Measurements from ENCODE around the gene DAP3. TPM values are rescaled to one million over a fixed set of nuclear protein-coding genes. Genes with fewer than 3 reads are reported as not detected.
"Not testable (repeated sequence)": the region's sequence is repeated elsewhere in the genome, so short reads cannot be mapped to it uniquely, and the experiment has no call there.

Gene DAP3
- total RNA-seq, 2 experiments from 2014 or later = 105 to 106 TPM

- H3K27ac Mint-ChIP-seq; ATAC-seq (ENCODE audit: poor library complexity); H3K27ac ChIP-seq (ENCODE audit: low read depth in 1 of 2, low read length in 2 of 2); H3K27me3 Mint-ChIP-seq; H3K4me1 ChIP-seq (ENCODE audit: insufficient read depth, low read length); POLR2A ChIA-PET; CTCF ChIA-PET; H3K4me3 ChIP-seq (ENCODE audit: low read length); H3K27me3 ChIP-seq (ENCODE audit: control insufficient read depth in 1 of 2, insufficient read depth in 2 of 2, low read length in 2 of 2); H3K4me1 Mint-ChIP-seq (ENCODE audit: low read depth); H3K9me3 ChIP-seq (ENCODE audit: control insufficient read depth in 1 of 2, insufficient read depth in 1 of 2, low read length in 2 of 2); intact Hi-C loops (cut with DNase I, micrococcal nuclease); H3K4me3 Mint-ChIP-seq; H3K9me3 Mint-ChIP-seq: not testable (repeated sequence)
- DNase-seq = peak in 1 of 14 experiments; percentile 7
- peaks cover 74% of the 10 kb centered on the region for H3K36me3 ChIP-seq (ENCODE audit: insufficient read depth, low read length)
- H3K36me3 Mint-ChIP-seq (ENCODE audit: low read depth) = peaks cover 84% of the 10 kb centered on the region
Measured at GRCh38 chr1:155763989-155764388, 75.1 kb downstream of the DAP3 start.

GRCh38 chr1:155767399-155767989 is 78.6 kb downstream of the DAP3 start:
- H3K9me3 ChIP-seq (ENCODE audit: control insufficient read depth in 1 of 2, insufficient read depth in 1 of 2, low read length in 2 of 2); intact Hi-C loops (cut with DNase I, micrococcal nuclease); H3K27me3 Mint-ChIP-seq; H3K4me1 Mint-ChIP-seq (ENCODE audit: low read depth); H3K4me3 ChIP-seq (ENCODE audit: low read length); H3K27ac Mint-ChIP-seq; ATAC-seq (ENCODE audit: poor library complexity); H3K4me3 Mint-ChIP-seq; CTCF ChIA-PET; H3K27me3 ChIP-seq (ENCODE audit: control insufficient read depth in 1 of 2, insufficient read depth in 2 of 2, low read length in 2 of 2); DNase-seq; H3K4me1 ChIP-seq (ENCODE audit: insufficient read depth, low read length); H3K27ac ChIP-seq (ENCODE audit: low read depth in 1 of 2, low read length in 2 of 2); POLR2A ChIA-PET; H3K9me3 Mint-ChIP-seq: not testable (repeated sequence)
- peaks cover 79% of the 10 kb centered on the region for H3K36me3 ChIP-seq (ENCODE audit: insufficient read depth, low read length)
- peaks cover 85% of the 10 kb centered on the region for H3K36me3 Mint-ChIP-seq (ENCODE audit: low read depth)

GRCh38 chr1:155769257-155769656 is 80.4 kb downstream of the DAP3 start:
- H3K27ac Mint-ChIP-seq = no peak overlapping the region

GRCh38 chr1:155773221-155773620 is 84.3 kb downstream of the DAP3 start:
- Mint-ChIP-seq H3K4me3 (no peak overlapping the region), H3K4me1 (ENCODE audit: low read depth) (no peaks in the 10 kb centered on the region), H3K36me3 (ENCODE audit: low read depth) (peaks cover 93% of the 10 kb centered on the region), H3K27ac (peak overlapping the region; percentile 7), H3K27me3 (no peaks in the 10 kb centered on the region), H3K9me3 (no peaks in the 10 kb centered on the region)
- DNase-seq = no peak
- Histone ChIP-seq H3K36me3 (ENCODE audit: insufficient read depth, low read length) (peaks cover 85% of the 10 kb centered on the region), H3K4me1 (ENCODE audit: insufficient read depth, low read length) (no peaks in the 10 kb centered on the region), H3K9me3 (ENCODE audit: control insufficient read depth in 1 of 2, insufficient read depth in 1 of 2, low read length in 2 of 2) (no peaks in the 10 kb centered on the region), H3K27me3 (ENCODE audit: control insufficient read depth in 1 of 2, insufficient read depth in 2 of 2, low read length in 2 of 2) (no peaks in the 10 kb centered on the region), H3K27ac (ENCODE audit: low read depth in 1 of 2, low read length in 2 of 2) (no peak overlapping the region), H3K4me3 (ENCODE audit: low read length) (no peak overlapping the region)
- TF ChIP-seq CTCF (IDR thresholded peaks at IDR 0.05) = no peak
- intact Hi-C loops (cut with DNase I, micrococcal nuclease) = no loop called here
- ATAC-seq (ENCODE audit: poor library complexity) = no peak
- POLR2A ChIA-PET = no interaction called here
- CTCF ChIA-PET = no interaction called here

More at GRCh38 chr1:155769257-155769656, 80.4 kb downstream of the DAP3 start:
- ATAC-seq (ENCODE audit: poor library complexity) (no peak), DNase-seq (no peak)
- Histone ChIP-seq H3K36me3 (ENCODE audit: insufficient read depth, low read length) (peaks cover 82% of the 10 kb centered on the region), H3K27me3 (ENCODE audit: control insufficient read depth in 1 of 2, insufficient read depth in 2 of 2, low read length in 2 of 2) (no peaks in the 10 kb centered on the region), H3K4me3 (ENCODE audit: low read length) (no peak overlapping the region), H3K4me1 (ENCODE audit: insufficient read depth, low read length) (no peaks in the 10 kb centered on the region), H3K9me3 (ENCODE audit: control insufficient read depth in 1 of 2, insufficient read depth in 1 of 2, low read length in 2 of 2) (no peaks in the 10 kb centered on the region), H3K27ac (ENCODE audit: low read depth in 1 of 2, low read length in 2 of 2) (no peak overlapping the region)
- no peaks in the 10 kb centered on the region for H3K27me3 Mint-ChIP-seq
- POLR2A ChIA-PET = no interaction called here
- intact Hi-C loops (cut with DNase I, micrococcal nuclease) = no loop called here
- H3K9me3 Mint-ChIP-seq = no peaks in the 10 kb centered on the region
- H3K4me1 Mint-ChIP-seq (ENCODE audit: low read depth) = no peaks in the 10 kb centered on the region
- H3K4me3 Mint-ChIP-seq = no peak overlapping the region
- CTCF ChIA-PET = no interaction called here
- TF ChIP-seq CTCF (IDR thresholded peaks at IDR 0.05) = no peak
- H3K36me3 Mint-ChIP-seq (ENCODE audit: low read depth) = peaks cover 87% of the 10 kb centered on the region

All from CD4-positive, alpha-beta T cell (primary cell).